Esophagus muscularis mucosa (tissue), 3 donors: Measurements from ENCODE around the gene ANKRD28.

ENCODE experiments used
- POLR2A ChIP-seq: fragments of 450-650 bp; IDR thresholded peaks from one replicate; pipeline ENCODE4 v1.6.1; 2017; ENCODE audit warnings: antibody characterized with exemption, moderate library complexity, mild to moderate bottlenecking, low read depth
- TF ChIP-seq, protein P1 (sequence below), 3 experiments: fragments of 200-600 bp in 2 of 3; fragments of 450-650 bp in 1 of 3; sonication (generic) in 2 of 3; IDR thresholded peaks; one replicate each; pipeline ENCODE4 v1.5.1; 2017 to 2019; ENCODE audit warnings: antibody characterized with exemption in 3 of 3, mild to moderate bottlenecking in 2 of 3, moderate library complexity in 1 of 3

DNA sequence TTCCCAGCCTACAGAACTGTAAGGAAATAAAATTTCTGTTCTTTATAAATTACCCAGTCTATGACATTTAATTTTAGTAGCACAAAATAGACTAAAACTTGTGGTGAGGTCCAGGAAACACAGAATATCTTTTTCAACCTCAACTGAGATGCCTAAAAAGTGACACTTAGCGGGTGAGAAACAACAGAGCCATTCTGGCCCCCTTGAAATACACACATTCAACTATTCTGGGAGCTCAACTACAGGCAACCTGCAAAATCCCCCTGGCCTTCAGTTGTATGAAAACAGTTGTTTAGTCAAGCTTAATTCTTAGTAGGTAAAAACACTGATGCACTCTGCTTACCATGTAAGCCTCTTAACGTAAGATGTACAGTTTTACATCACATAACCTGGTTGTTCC, 66.8 kb downstream of the ANKRD28 start:
- TF ChIP-seq, protein P1, sequence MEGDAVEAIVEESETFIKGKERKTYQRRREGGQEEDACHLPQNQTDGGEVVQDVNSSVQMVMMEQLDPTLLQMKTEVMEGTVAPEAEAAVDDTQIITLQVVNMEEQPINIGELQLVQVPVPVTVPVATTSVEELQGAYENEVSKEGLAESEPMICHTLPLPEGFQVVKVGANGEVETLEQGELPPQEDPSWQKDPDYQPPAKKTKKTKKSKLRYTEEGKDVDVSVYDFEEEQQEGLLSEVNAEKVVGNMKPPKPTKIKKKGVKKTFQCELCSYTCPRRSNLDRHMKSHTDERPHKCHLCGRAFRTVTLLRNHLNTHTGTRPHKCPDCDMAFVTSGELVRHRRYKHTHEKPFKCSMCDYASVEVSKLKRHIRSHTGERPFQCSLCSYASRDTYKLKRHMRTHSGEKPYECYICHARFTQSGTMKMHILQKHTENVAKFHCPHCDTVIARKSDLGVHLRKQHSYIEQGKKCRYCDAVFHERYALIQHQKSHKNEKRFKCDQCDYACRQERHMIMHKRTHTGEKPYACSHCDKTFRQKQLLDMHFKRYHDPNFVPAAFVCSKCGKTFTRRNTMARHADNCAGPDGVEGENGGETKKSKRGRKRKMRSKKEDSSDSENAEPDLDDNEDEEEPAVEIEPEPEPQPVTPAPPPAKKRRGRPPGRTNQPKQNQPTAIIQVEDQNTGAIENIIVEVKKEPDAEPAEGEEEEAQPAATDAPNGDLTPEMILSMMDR (IDR thresholded peaks at IDR 0.05) = no peak
- no peak for TF ChIP-seq POLR2A
